Kidney glomerular epithelial cell (primary cell): Measurements from ENCODE around the gene TFPI2.
"Not testable (repeated sequence)": the region's sequence is repeated elsewhere in the genome, so short reads cannot be mapped to it uniquely, and the experiment has no call there.

ENCODE experiments used
- DNase-seq: peaks from one replicate; lab custom pipeline; 2025; lab: John Stamatoyannopoulos, UW

TFPI2 gene

GRCh38 chr7:93890464-93891068 lies at the start of gene TFPI2:
Gene TFPI2 (minus strand): TSS chr7:93890753. CDS start chr7:93890678, 75 bp downstream.
- DNase-seq: peak; percentile 56

- no peak for DNase-seq
These were observed 47.7 kb upstream of the TFPI2 start for GRCh38 chr7:93938293-93938692.

GRCh38 chr7:93937818-93938217 lies 47.3 kb upstream of the TFPI2 start:
- DNase-seq: no peak

- DNase-seq: no peak
These were observed 44.5 kb upstream of the TFPI2 start for GRCh38 chr7:93935102-93935501.

- no peak for DNase-seq
These were observed 42.6 kb upstream of the TFPI2 start for GRCh38 chr7:93933156-93933555.

- no peak for DNase-seq
These were observed 41.1 kb upstream of the TFPI2 start for GRCh38 chr7:93931655-93932054.

- DNase-seq: no peak
These were observed 37.0 kb upstream of the TFPI2 start for GRCh38 chr7:93927585-93927984.

- DNase-seq: no peak
These were observed 36.2 kb upstream of the TFPI2 start for GRCh38 chr7:93926800-93927199.

- no peak for DNase-seq
These were observed 33.4 kb upstream of the TFPI2 start for GRCh38 chr7:93923942-93924341.

- no peak for DNase-seq
These were observed 32.7 kb upstream of the TFPI2 start for GRCh38 chr7:93923296-93923695.

- DNase-seq: peak; percentile 76
These were observed 31.3 kb upstream of the TFPI2 start, which contains the start of gene GNG11 for GRCh38 chr7:93921607-93922566. Gene GNG11 (plus strand): TSS chr7:93921735. CDS start chr7:93922138, 403 bp downstream.

GRCh38 chr7:93921186-93921585 lies 30.6 kb upstream of the TFPI2 start:
- DNase-seq: no peak

GRCh38 chr7:93920496-93921182 lies 30.1 kb upstream of the TFPI2 start:
- DNase-seq: peak; percentile 40

GRCh38 chr7:93916315-93916714 lies 25.8 kb upstream of the TFPI2 start:
- not testable (repeated sequence) for DNase-seq

- not testable (repeated sequence) for DNase-seq
These were observed 25.3 kb upstream of the TFPI2 start for GRCh38 chr7:93915888-93916287.

GRCh38 chr7:93915206-93915842 lies 24.8 kb upstream of the TFPI2 start:
- DNase-seq: not testable (repeated sequence)

- no peak for DNase-seq
These were observed 24.1 kb upstream of the TFPI2 start for GRCh38 chr7:93914581-93915066.

- no peak for DNase-seq
These were observed 22.6 kb upstream of the TFPI2 start for GRCh38 chr7:93913197-93913596.

- DNase-seq: peak; percentile 12
These were observed 21.1 kb upstream of the TFPI2 start for GRCh38 chr7:93911661-93912060.

GRCh38 chr7:93911242-93911641 lies 20.7 kb upstream of the TFPI2 start:
- DNase-seq: not testable (repeated sequence)

GRCh38 chr7:93910076-93910994 lies 19.8 kb upstream of the TFPI2 start:
- DNase-seq: no peak
